HepG2 (cell line): Measurements from ENCODE around the gene MMP24OS. TPM values are rescaled to one million over a fixed set of nuclear protein-coding genes. Genes with fewer than 3 reads are reported as not detected.

Experiments
- AGO1 ChIP-seq: fragments of 200-400 bp; formaldehyde crosslinking; IDR thresholded peaks from 2 replicates; pipeline ENCODE4 v1.6.1; 2017; ENCODE audit warnings: mild to moderate bottlenecking, low read depth, low read length, moderate library complexity; ENCODE audit not compliant: poor library complexity, severe bottlenecking
- BCL6 ChIP-seq: IDR thresholded peaks from 2 replicates; pipeline ENCODE4 v1.6.1; 2016; ENCODE audit warnings: missing genetic modification reagents, missing compliant biosample characterization
- CCAR2 ChIP-seq: fragments of 200-400 bp; formaldehyde crosslinking; optimal IDR thresholded peaks from 2 replicates; pipeline ENCODE3; 2018; ENCODE audit warnings: low read depth, mild to moderate bottlenecking, low read length, moderate library complexity
- ETV6 ChIP-seq: sonication (generic); formaldehyde crosslinking; conservative IDR thresholded peaks from 2 replicates; pipeline ENCODE4 v1.4.0; 2020; ENCODE audit warnings: missing genetic modification reagents
- FOXC1 ChIP-seq: sonication (generic); formaldehyde crosslinking; IDR thresholded peaks from 2 replicates; pipeline ENCODE4 v1.8.0; 2022; ENCODE audit warnings: mild to moderate bottlenecking, missing genetic modification reagents, borderline replicate concordance
- HNRNPL ChIP-seq: fragments of 200-400 bp; formaldehyde crosslinking; IDR thresholded peaks from 2 replicates; pipeline ENCODE4 v1.6.1; 2017; ENCODE audit warnings: mild to moderate bottlenecking, low read depth, low read length
- IRX3 ChIP-seq: sonication (generic); formaldehyde crosslinking; IDR thresholded peaks from 2 replicates; pipeline ENCODE4 v1.8.1; 2023; ENCODE audit warnings: mild to moderate bottlenecking, low read depth, missing genetic modification reagents, borderline replicate concordance
- NFRKB ChIP-seq: fragments of 450-650 bp; IDR thresholded peaks from 2 replicates; pipeline ENCODE4 v1.6.1; 2017
- RBFOX2 ChIP-seq: fragments of 200-400 bp; formaldehyde crosslinking; IDR thresholded peaks from 2 replicates; pipeline ENCODE4 v1.6.1; 2017; ENCODE audit warnings: low read depth, mild to moderate bottlenecking, low read length
- ZBTB38 ChIP-seq: sonication (generic); formaldehyde crosslinking; IDR thresholded peaks from 2 replicates; pipeline ENCODE4 v1.5.1; 2020; ENCODE audit warnings: mild to moderate bottlenecking, missing genetic modification reagents
- ZBTB42 ChIP-seq: sonication (generic); formaldehyde crosslinking; IDR thresholded peaks from 2 replicates; pipeline ENCODE4 v1.5.0; 2020; ENCODE audit warnings: mild to moderate bottlenecking, missing genetic modification reagents
- ZNF101 ChIP-seq: sonication (generic); formaldehyde crosslinking; IDR thresholded peaks from 2 replicates; pipeline ENCODE4 v1.4.0; 2020; ENCODE audit warnings: mild to moderate bottlenecking, low read depth, missing genetic modification reagents, borderline replicate concordance
- ZNF552 ChIP-seq: sonication (generic); formaldehyde crosslinking; IDR thresholded peaks from 2 replicates; pipeline ENCODE4 v1.9.0; 2022; ENCODE audit warnings: missing genetic modification reagents, mild to moderate bottlenecking, borderline replicate concordance
- ZSCAN12 ChIP-seq: sonication (generic); formaldehyde crosslinking; IDR thresholded peaks from 2 replicates; pipeline ENCODE4 v1.9.0; 2021; ENCODE audit warnings: mild to moderate bottlenecking, missing genetic modification reagents
- polyA plus RNA-seq, 8 experiments: library from polyadenylated mRNA; depleted of rRNA in 3 of 8; stranded (reverse) in 7 of 8; unstranded in 1 of 8; fragments of >200 nt; fragmentation: Illumina TruSeq in 4 of 8; extraction: Trizol in 4 of 8; gene quantifications; 2 replicates each; pipeline versions ENCODE4 v1.2.1 to v1.2.3, GENCODE V29; 2011 to 2016; ENCODE audit warnings: low read depth in 4 of 8, missing spikeins in 1 of 8, mixed read lengths in 1 of 8; ENCODE audit not compliant: insufficient read depth in 1 of 8
- total RNA-seq, 5 experiments: library from RNA; depleted of rRNA; stranded (reverse); fragments of >200 nt; fragmentation: Illumina TruSeq; extraction: Trizol; gene quantifications; 2 replicates each; pipeline ENCODE4 v1.2.3, GENCODE V29; 2016; ENCODE audit warnings: low read depth in 1 of 5
- TF ChIP-seq, protein P1 (sequence below): sonication (generic); formaldehyde crosslinking; IDR thresholded peaks from 2 replicates; pipeline ENCODE4 v1.8.1; 2023; ENCODE audit warnings: missing genetic modification reagents, inconsistent platforms, borderline replicate concordance
- TF ChIP-seq, protein P2 (sequence below): sonication (generic); formaldehyde crosslinking; IDR thresholded peaks from 2 replicates; pipeline ENCODE4 v1.4.0; 2020; ENCODE audit warnings: mild to moderate bottlenecking, missing genetic modification reagents
- TF ChIP-seq, protein P3 (sequence below): sonication (generic); formaldehyde crosslinking; IDR thresholded peaks from 2 replicates; pipeline ENCODE4 v1.4.0; 2020; ENCODE audit warnings: missing genetic modification reagents
- TF ChIP-seq, protein P4 (sequence below): sonication (generic); formaldehyde crosslinking; conservative IDR thresholded peaks from 2 replicates; pipeline ENCODE4 v1.4.0; 2020; ENCODE audit warnings: mild to moderate bottlenecking, missing genetic modification reagents, moderate library complexity

The MMP24OS gene
- total and polyA plus RNA-seq, 2 of the 13 experiments (the other 11 are each of a cell fraction or from before 2014, with no cell fraction given) = 6.0 to 8.5 TPM

DNA sequence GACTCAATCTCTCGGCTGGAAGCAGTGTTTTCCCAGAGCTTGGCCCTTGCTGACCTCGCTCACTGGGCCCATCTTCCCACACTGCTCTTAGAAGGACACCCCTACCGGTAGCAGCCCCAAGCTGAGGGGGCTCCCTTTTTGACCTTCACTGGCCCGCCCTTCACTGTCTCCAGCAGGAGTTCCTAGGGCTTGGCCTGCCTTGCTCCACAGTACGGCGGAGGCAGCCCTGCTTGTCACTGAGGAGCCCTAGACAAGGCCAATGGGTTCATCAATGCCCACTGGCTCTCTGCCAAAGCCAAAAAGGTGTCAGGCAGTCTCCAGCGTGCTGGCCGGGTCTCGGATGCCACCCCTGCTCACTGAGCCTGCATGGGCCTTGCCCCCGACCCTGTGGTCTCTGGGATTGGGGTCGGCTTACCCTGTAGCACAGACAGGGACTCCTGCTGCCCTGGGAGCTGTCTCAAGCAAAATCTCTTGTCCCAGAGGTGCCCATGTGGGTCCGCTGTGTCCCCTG is 2.1 kb downstream of the MMP24OS start (continued):
- TF ChIP-seq, protein P1, sequence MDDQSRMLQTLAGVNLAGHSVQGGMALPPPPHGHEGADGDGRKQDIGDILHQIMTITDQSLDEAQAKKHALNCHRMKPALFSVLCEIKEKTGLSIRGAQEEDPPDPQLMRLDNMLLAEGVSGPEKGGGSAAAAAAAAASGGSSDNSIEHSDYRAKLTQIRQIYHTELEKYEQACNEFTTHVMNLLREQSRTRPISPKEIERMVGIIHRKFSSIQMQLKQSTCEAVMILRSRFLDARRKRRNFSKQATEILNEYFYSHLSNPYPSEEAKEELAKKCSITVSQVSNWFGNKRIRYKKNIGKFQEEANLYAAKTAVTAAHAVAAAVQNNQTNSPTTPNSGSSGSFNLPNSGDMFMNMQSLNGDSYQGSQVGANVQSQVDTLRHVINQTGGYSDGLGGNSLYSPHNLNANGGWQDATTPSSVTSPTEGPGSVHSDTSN = no peak
- no peak for TF ChIP-seq BCL6
- TF ChIP-seq, protein P2, sequence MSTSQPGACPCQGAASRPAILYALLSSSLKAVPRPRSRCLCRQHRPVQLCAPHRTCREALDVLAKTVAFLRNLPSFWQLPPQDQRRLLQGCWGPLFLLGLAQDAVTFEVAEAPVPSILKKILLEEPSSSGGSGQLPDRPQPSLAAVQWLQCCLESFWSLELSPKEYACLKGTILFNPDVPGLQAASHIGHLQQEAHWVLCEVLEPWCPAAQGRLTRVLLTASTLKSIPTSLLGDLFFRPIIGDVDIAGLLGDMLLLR (CRISPR knock-in tag) = no peak
- TF ChIP-seq, protein P3, sequence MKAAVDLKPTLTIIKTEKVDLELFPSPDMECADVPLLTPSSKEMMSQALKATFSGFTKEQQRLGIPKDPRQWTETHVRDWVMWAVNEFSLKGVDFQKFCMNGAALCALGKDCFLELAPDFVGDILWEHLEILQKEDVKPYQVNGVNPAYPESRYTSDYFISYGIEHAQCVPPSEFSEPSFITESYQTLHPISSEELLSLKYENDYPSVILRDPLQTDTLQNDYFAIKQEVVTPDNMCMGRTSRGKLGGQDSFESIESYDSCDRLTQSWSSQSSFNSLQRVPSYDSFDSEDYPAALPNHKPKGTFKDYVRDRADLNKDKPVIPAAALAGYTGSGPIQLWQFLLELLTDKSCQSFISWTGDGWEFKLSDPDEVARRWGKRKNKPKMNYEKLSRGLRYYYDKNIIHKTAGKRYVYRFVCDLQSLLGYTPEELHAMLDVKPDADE (CRISPR knock-in tag) = no peak
- TF ChIP-seq, protein P4, sequence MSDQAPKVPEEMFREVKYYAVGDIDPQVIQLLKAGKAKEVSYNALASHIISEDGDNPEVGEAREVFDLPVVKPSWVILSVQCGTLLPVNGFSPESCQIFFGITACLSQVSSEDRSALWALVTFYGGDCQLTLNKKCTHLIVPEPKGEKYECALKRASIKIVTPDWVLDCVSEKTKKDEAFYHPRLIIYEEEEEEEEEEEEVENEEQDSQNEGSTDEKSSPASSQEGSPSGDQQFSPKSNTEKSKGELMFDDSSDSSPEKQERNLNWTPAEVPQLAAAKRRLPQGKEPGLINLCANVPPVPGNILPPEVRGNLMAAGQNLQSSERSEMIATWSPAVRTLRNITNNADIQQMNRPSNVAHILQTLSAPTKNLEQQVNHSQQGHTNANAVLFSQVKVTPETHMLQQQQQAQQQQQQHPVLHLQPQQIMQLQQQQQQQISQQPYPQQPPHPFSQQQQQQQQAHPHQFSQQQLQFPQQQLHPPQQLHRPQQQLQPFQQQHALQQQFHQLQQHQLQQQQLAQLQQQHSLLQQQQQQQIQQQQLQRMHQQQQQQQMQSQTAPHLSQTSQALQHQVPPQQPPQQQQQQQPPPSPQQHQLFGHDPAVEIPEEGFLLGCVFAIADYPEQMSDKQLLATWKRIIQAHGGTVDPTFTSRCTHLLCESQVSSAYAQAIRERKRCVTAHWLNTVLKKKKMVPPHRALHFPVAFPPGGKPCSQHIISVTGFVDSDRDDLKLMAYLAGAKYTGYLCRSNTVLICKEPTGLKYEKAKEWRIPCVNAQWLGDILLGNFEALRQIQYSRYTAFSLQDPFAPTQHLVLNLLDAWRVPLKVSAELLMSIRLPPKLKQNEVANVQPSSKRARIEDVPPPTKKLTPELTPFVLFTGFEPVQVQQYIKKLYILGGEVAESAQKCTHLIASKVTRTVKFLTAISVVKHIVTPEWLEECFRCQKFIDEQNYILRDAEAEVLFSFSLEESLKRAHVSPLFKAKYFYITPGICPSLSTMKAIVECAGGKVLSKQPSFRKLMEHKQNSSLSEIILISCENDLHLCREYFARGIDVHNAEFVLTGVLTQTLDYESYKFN (CRISPR knock-in tag) = no peak
- no peak for TF ChIP-seq ZBTB42 (CRISPR knock-in tag)
- TF ChIP-seq AGO1 = peak; percentile 72
- no peak for TF ChIP-seq ZNF552
- TF ChIP-seq ZBTB38 (CRISPR knock-in tag) = no peak
- 0 out of 2 replicates have a peak, but pooled peaks have one; percentile 61 for TF ChIP-seq IRX3 (CRISPR knock-in tag)
- TF ChIP-seq HNRNPL = no peak
- no peak for TF ChIP-seq ZSCAN12 (CRISPR knock-in tag)
- no peak for TF ChIP-seq NFRKB
- TF ChIP-seq ZNF101 (CRISPR knock-in tag) = no peak
- TF ChIP-seq RBFOX2 = peak; percentile 52; the same call in 1 of the 2 replicates
- no peak for TF ChIP-seq FOXC1 (CRISPR knock-in tag)
- TF ChIP-seq CCAR2 = no peak
- no peak for TF ChIP-seq ETV6
